Metanephros (tissue), 2 donors: ENCODE data around the gene CCDC92. TPM values are rescaled to one million over a fixed set of nuclear protein-coding genes. Genes with fewer than 3 reads are reported as not detected.

Experiments used
- small RNA-seq: library from RNA; depleted of rRNA; stranded (forward); fragments of <200 nt; gene quantifications from one replicate; pipeline ENCODE3, GENCODE V24; 2014; ENCODE audit warnings: low replicate concordance
- total RNA-seq: library from RNA; depleted of rRNA; stranded (reverse); fragments of >200 nt; gene quantifications from one replicate; pipeline ENCODE4 v1.2.3, GENCODE V29; 2014

CCDC92 gene, protein sequence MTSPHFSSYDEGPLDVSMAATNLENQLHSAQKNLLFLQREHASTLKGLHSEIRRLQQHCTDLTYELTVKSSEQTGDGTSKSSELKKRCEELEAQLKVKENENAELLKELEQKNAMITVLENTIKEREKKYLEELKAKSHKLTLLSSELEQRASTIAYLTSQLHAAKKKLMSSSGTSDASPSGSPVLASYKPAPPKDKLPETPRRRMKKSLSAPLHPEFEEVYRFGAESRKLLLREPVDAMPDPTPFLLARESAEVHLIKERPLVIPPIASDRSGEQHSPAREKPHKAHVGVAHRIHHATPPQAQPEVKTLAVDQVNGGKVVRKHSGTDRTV
- 19.4 TPM for total RNA-seq

DNA sequence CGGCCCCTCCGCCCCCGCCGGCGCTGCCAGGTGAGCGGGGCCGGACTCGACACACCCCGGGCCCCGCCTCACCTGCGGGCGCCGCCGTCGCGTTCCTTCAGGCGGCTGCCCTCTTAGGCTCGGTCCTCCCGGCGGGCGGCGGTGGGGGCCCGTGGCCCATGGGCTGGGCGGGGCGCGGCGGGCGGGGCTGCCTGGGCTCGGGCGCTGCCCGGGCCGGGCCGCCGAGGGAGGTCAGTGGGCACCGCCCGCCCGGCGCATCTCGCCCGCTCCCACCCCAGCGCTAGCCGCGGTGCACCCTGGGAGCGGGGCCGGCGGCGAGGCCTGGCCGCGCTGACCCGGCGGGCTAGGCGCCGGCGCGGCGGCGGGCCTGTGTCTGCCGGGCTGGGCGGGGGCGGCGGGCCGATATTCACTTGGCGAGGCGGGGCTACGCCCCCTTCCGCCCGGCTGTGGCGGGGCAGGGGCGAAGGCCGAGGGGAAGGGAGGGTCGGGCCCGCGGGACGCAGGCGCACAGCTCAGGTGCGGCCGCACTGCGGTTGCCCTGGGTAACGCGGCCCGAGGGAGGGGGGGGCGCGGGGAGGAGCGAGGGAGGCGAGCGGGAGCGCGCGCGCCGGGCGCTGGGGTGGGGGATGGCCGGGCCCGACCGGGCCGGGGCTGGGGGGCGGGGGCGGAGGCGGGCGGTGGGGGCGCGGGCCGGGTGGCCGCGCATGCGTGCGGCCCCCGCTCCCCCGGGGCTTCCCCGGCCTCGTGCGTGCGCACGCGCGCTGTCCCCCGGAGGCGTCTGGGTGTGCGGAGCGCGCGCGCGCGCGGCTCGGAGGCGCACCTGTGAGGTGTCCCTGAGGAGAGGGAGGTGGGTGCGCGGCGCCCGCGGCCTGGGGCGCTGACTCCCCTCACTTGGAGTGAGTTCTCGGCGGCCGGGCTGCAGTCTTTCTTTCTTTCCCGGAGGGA lies at the start of gene CCDC92, which contains the start of gene ZNF664:
TSS of gene CCDC92 (minus strand) at position 375 of the 945 bp plus-strand sequence. CDS start 28,526 bp downstream, outside the sequence.
TSS of gene ZNF664 (plus strand) at position 759 of the 945 bp plus-strand sequence. CDS start 38,930 bp downstream, outside the sequence.

Small RNA genes lying within 50 kb of the gene (small RNA-seq; reads per million reads assigned to genes)
- gene AC068790.4 (not detected), gene AC068790.6 (not detected)

Other genes with a start within 250 kb of the CCDC92 start
- 1.3 TPM for gene DNAH10, start 210.5 kb downstream of the CCDC92 start, total RNA-seq
- gene ZNF664, start 384 bp upstream of the CCDC92 start, total RNA-seq = 90.8 TPM